IPS-18a (cell line): ENCODE measurements around the gene APOC4.
"Not testable (repeated sequence)": the region's sequence is repeated elsewhere in the genome, so short reads cannot be mapped to it uniquely, and the experiment has no call there.

Experiments
- H3K27ac ChIP-seq: one replicate; pipeline ENCODE4 v1.5.1; 2013; ENCODE audit warnings: low read length
- H3K27me3 ChIP-seq: one replicate; pipeline ENCODE4 v1.6.1; 2013; ENCODE audit warnings: mild to moderate bottlenecking, low read length; ENCODE audit not compliant: control insufficient read depth, insufficient read depth
- H3K36me3 ChIP-seq: one replicate; pipeline ENCODE4 v1.6.1; 2013; ENCODE audit warnings: low read depth, low read length; ENCODE audit not compliant: control insufficient read depth
- H3K4me1 ChIP-seq: one replicate; pipeline ENCODE4 v1.6.1; 2013; ENCODE audit warnings: low read depth, low read length; ENCODE audit not compliant: control insufficient read depth
- H3K4me3 ChIP-seq: one replicate; pipeline ENCODE4 v1.5.1; 2013; ENCODE audit warnings: low read length
- H3K9ac ChIP-seq: one replicate; pipeline ENCODE4 v1.6.1; 2013; ENCODE audit warnings: mild to moderate bottlenecking, low read length, moderate library complexity
- H3K9me3 ChIP-seq: one replicate; pipeline ENCODE4 v1.6.1; 2013; ENCODE audit warnings: low read depth, low read length; ENCODE audit not compliant: control insufficient read depth

Gene APOC4

GRCh38 chr19:44905437-44906160 lies 36.4 kb upstream of the APOC4 start, which contains the start of gene APOE:
APOE (plus strand) TSS chr19:44905796; CDS start chr19:44906625, 829 bp downstream.
- Histone ChIP-seq H3K27ac (peak within 1 kb of the TSS; percentile 56), H3K9me3 (no peaks in the 10 kb centered on the region), H3K27me3 (no peaks in the 10 kb centered on the region), H3K4me1 (peaks cover 4% of the 10 kb centered on the region), H3K4me3 (peak within 1 kb of the TSS; percentile 90), H3K9ac (peak within 1 kb of the TSS; percentile 88), H3K36me3 (peaks cover 26% of the 10 kb centered on the region)

DNA sequence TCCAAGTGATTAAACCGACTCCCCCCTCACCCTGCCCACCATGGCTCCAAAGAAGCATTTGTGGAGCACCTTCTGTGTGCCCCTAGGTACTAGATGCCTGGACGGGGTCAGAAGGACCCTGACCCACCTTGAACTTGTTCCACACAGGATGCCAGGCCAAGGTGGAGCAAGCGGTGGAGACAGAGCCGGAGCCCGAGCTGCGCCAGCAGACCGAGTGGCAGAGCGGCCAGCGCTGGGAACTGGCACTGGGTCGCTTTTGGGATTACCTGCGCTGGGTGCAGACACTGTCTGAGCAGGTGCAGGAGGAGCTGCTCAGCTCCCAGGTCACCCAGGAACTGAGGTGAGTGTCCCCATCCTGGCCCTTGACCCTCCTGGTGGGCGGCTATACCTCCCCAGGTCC lies 34.4 kb upstream of the APOC4 start:
- Histone ChIP-seq H3K4me1 (peaks cover 4% of the 10 kb centered on the region), H3K9ac (no peak overlapping the region), H3K4me3 (no peak overlapping the region), H3K27me3 (no peaks in the 10 kb centered on the region), H3K9me3 (no peaks in the 10 kb centered on the region), H3K36me3 (peaks cover 20% of the 10 kb centered on the region), H3K27ac (no peak overlapping the region)

GRCh38 chr19:44908074-44908835 lies 33.8 kb upstream of the APOC4 start:
- Histone ChIP-seq H3K27ac (no peak overlapping the region), H3K9me3 (no peaks in the 10 kb centered on the region), H3K27me3 (no peaks in the 10 kb centered on the region), H3K9ac (no peak overlapping the region), H3K36me3 (peaks cover 17% of the 10 kb centered on the region), H3K4me3 (no peak overlapping the region), H3K4me1 (peaks cover 4% of the 10 kb centered on the region)

- peaks cover 2% of the 10 kb centered on the region for H3K4me1 ChIP-seq
- peaks cover 17% of the 10 kb centered on the region for H3K36me3 ChIP-seq
- no peak overlapping the region for H3K9ac ChIP-seq
- H3K27me3 ChIP-seq = no peaks in the 10 kb centered on the region
- H3K9me3 ChIP-seq = no peaks in the 10 kb centered on the region
- H3K4me3 ChIP-seq = no peak overlapping the region
- no peak overlapping the region for H3K27ac ChIP-seq
Measured at GRCh38 chr19:44908836-44909261, 33.2 kb upstream of the APOC4 start.

- Histone ChIP-seq H3K9me3 (no peaks in the 10 kb centered on the region), H3K4me3 (no peak overlapping the region), H3K27ac (no peak overlapping the region), H3K4me1 (peaks cover 4% of the 10 kb centered on the region), H3K9ac (no peak overlapping the region), H3K36me3 (peaks cover 17% of the 10 kb centered on the region), H3K27me3 (no peaks in the 10 kb centered on the region)
Measured at GRCh38 chr19:44909775-44910174, 32.3 kb upstream of the APOC4 start.

DNA sequence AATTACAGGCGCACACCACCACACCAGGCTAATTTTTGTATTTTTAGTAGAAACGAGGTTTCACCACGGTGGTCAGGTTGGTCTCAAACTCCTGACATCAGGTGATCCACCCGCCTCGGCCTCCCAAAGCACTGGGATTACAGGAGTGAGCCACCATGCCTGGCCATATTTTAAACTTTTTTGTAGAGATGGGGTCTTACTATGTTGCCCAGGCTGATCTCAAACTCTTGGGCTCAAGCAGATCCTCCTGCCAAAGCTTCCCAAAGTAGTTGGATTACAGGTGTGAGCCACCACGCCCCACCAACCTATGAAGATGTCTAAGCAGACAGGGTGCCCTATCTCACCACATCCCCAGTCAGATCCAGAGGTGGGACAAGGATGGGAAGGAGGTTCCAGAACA lies 30.1 kb upstream of the APOC4 start:
- not testable (repeated sequence) for H3K4me1 ChIP-seq, H3K9ac ChIP-seq, H3K4me3 ChIP-seq, H3K9me3 ChIP-seq, H3K27ac ChIP-seq, H3K27me3 ChIP-seq
- H3K36me3 ChIP-seq = peaks cover 15% of the 10 kb centered on the region

- no peaks in the 10 kb centered on the region for H3K27me3 ChIP-seq
- no peaks in the 10 kb centered on the region for H3K9me3 ChIP-seq
- H3K9ac ChIP-seq = no peak overlapping the region
- no peak overlapping the region for H3K27ac ChIP-seq
- H3K4me3 ChIP-seq = no peak overlapping the region
- peaks cover 4% of the 10 kb centered on the region for H3K4me1 ChIP-seq
- H3K36me3 ChIP-seq = peaks cover 6% of the 10 kb centered on the region
Measured at GRCh38 chr19:44912854-44913253, 29.2 kb upstream of the APOC4 start.

GRCh38 chr19:44913512-44914432 lies 28.3 kb upstream of the APOC4 start:
- not testable (repeated sequence) for H3K27me3 ChIP-seq, H3K36me3 ChIP-seq, H3K4me1 ChIP-seq, H3K9me3 ChIP-seq, H3K27ac ChIP-seq
- peak overlapping the region; percentile 8 for H3K9ac ChIP-seq
- peak overlapping the region; percentile 73 for H3K4me3 ChIP-seq

DNA sequence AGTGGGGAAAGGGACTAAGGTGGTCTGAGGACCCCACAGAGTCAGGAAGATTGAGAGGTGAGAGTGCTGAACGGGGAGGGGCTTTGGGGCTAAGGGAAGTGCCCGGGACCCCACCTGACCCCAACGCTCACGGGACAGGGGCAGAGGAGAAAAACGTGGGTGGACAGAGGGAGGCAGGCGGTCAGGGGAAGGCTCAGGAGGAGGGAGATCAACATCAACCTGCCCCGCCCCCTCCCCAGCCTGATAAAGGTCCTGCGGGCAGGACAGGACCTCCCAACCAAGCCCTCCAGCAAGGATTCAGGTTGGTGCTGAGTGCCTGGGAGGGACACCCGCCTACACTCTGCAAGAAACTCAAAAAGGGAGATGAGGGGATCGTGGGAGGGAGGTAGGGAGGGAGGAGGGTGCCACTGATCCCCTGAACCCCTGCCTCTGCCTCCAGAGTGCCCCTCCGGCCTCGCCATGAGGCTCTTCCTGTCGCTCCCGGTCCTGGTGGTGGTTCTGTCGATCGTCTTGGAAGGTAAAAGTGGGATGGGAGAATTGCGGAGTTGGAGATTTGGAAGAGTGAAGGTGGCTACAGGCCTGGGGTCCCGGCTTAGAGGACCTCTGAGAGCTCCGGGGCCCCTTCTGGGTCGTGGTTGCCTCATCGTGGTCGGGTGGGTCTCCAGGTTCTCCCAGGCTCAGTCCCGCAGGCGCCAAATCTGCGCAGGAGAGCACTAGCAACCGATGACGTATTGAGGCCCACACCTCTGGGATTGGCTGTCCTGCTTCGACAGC lies 27.4 kb upstream of the APOC4 start, which contains the start of gene APOC1:
TSS of gene APOC1 (plus strand) at position 176 of the 774 bp plus-strand sequence. CDS start at position 460, 284 bp downstream.
- not testable (repeated sequence) for H3K9me3 ChIP-seq, H3K27me3 ChIP-seq, H3K4me1 ChIP-seq, H3K36me3 ChIP-seq
- Histone ChIP-seq H3K27ac (peak within 1 kb of the TSS; percentile 84), H3K4me3 (peak within 1 kb of the TSS; percentile 73), H3K9ac (peak within 1 kb of the TSS; percentile 83)

DNA sequence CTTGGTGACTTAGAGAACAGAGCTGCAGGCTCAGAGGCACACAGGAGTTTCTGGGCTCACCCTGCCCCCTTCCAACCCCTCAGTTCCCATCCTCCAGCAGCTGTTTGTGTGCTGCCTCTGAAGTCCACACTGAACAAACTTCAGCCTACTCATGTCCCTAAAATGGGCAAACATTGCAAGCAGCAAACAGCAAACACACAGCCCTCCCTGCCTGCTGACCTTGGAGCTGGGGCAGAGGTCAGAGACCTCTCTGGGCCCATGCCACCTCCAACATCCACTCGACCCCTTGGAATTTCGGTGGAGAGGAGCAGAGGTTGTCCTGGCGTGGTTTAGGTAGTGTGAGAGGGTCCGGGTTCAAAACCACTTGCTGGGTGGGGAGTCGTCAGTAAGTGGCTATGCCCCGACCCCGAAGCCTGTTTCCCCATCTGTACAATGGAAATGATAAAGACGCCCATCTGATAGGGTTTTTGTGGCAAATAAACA lies 17.8 kb upstream of the APOC4 start:
- no peaks in the 10 kb centered on the region for H3K9me3 ChIP-seq
- H3K4me1 ChIP-seq = peaks cover 5% of the 10 kb centered on the region
- H3K36me3 ChIP-seq = no peaks in the 10 kb centered on the region
- no peak overlapping the region for H3K27ac ChIP-seq
- H3K27me3 ChIP-seq = no peaks in the 10 kb centered on the region
- H3K4me3 ChIP-seq = no peak overlapping the region
- no peak overlapping the region for H3K9ac ChIP-seq
